Skin of body (tissue), 2 donors: ENCODE data around the gene ATXN7L3B. TPM values are rescaled to one million over a fixed set of nuclear protein-coding genes. Genes with fewer than 3 reads are reported as not detected.
"Not testable (repeated sequence)": the region's sequence is repeated elsewhere in the genome, so short reads cannot be mapped to it uniquely, and the experiment has no call there.

ENCODE experiments used
- DNase-seq: peaks from one replicate; lab custom pipeline; 2025; lab: John Stamatoyannopoulos, UW
- total RNA-seq: library from RNA; depleted of rRNA; stranded (reverse); fragments of >200 nt; gene quantifications from one replicate; pipeline ENCODE4 v1.2.3, GENCODE V29; 2014

The ATXN7L3B gene, protein sequence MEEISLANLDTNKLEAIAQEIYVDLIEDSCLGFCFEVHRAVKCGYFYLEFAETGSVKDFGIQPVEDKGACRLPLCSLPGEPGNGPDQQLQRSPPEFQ
- total RNA-seq: 26.6 TPM

DNA sequence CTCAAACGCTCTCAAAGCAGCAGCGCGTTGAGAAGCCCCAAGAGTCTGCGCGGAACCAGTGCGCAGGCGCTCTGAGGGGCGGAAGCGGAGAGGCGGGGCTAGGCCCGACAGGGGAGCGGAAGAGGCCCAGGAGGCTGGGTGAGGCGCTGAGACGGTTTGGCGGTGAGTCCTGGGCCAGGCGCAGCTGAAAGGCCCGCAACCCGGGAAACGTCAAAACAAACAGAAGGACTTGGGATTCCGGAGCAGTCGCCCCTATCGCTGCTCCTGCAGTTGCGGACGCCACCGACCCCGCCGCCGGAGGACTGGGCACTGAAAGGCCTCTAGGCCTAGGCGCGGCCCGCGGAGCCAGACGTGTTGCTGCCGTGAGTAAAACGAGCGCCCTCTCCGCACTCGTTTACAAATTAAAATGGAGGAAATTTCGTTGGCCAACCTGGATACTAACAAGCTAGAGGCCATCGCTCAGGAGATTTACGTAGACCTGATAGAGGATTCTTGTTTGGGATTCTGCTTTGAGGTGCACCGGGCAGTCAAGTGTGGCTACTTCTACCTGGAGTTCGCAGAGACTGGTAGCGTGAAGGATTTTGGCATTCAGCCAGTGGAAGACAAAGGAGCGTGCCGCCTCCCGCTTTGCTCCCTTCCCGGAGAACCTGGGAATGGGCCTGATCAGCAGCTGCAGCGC lies at the start of gene ATXN7L3B:
ATXN7L3B (plus strand) TSS at position 129 of the 679 bp plus-strand sequence; CDS start at position 407, 278 bp downstream.
- DNase-seq: peak; percentile 93

DNA sequence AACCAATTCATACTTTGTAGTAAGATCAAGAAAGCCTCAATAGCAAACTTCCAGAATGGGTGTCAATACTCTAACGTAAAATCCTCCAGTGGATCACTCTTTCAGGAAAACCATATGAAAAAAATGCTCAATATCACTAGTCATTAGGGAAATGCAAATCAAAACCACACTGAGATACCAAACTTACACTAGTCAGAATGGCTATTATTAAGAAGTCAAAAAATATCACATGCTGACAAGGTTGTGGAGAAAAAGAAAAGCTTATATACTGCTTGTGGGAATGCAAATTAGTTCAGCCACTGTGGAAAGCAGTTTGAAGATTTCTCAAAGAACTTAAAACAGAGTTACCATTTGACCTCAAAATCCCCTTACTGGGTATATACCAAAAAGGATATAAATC lies 49.5 kb upstream of the ATXN7L3B start:
- DNase-seq: no peak

DNA sequence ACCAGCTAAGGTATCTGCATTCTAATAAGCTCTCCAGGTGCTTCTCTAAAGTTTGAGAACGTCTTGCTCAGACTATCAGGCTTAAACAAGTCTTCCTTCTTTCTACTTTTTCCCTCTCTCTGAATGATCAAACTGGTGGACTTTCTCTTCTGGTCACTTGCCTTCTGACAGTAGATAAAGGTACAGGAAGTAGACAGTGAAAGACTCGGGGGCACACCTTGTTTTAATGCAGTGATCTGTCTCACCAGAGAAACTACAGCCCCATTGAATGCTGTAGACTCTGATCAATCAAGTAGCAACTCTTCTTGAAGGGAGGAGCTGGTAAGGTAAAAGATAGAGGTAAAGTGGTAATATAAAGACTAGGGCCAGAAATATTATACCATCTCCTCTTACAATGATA lies 48.1 kb upstream of the ATXN7L3B start:
- no peak for DNase-seq

DNA sequence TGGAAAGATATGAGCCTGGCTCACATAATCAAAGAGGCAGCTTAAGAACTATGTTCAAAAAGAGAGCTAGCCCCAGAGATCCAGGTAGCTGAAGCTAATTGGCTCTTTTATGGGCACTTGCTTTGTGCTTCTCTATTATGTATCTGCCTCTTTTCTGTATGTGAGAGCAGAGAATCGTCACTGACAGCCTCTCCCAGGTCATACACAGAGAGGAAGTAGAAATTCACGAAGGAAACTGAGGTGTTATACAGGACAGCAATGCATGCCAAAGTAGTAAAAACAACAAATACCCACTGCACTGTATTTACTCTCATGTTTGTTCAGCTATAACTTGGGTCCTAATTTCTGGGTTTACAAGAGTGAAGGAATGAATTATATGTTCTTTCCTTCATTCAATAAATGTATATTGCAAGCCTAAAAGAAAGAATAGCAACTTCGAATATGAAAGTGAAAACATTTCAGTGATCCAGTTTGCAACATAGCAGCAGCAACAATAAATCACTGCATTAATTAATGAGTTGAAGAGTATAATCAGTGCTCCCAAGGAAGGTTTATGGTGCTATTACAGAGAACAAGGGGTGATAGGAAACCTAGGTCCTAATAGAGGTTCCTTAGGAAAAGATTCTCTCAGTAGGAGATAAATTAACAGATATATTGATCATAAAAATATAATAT lies 47.1 kb upstream of the ATXN7L3B start:
- no peak for DNase-seq

DNA sequence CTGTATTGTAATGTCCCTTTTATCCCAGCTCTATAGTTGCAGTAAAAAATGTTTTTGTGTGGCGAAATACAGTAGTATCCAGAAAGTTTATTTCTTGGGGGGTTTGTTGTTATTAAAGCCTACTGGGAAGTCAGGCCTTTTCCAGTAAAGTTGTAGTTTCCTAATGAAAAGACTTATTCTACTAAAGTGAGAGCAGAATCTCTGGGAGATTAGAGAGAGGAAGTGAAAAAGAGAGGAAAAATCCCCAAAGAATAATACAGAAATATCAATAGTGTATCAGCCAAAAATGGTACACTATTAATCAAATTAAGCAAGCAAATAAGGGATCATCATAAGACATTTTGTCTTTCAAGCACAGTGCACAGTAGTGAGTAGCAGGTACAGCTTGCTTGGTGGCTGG lies 46.3 kb upstream of the ATXN7L3B start:
- no peak for DNase-seq

DNA sequence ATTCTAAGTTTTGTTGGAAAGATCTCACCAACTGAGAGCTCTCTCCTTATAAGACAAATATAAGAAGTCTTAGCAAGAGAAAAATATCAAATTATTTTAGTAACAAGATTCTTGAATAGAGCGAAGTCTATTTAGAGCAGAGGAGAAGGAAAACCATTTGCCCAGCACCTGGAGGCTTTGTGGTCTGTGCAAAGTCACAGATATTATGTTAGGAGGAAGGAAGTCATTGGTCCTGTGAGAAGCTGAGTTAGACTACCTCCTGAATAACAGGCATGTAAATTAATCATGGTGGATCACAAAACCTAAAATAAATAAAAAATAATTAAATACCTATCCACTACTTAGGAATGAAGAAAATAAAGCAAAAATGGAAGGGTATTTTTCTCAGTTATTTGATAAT lies 38.4 kb upstream of the ATXN7L3B start:
- DNase-seq: no peak

DNA sequence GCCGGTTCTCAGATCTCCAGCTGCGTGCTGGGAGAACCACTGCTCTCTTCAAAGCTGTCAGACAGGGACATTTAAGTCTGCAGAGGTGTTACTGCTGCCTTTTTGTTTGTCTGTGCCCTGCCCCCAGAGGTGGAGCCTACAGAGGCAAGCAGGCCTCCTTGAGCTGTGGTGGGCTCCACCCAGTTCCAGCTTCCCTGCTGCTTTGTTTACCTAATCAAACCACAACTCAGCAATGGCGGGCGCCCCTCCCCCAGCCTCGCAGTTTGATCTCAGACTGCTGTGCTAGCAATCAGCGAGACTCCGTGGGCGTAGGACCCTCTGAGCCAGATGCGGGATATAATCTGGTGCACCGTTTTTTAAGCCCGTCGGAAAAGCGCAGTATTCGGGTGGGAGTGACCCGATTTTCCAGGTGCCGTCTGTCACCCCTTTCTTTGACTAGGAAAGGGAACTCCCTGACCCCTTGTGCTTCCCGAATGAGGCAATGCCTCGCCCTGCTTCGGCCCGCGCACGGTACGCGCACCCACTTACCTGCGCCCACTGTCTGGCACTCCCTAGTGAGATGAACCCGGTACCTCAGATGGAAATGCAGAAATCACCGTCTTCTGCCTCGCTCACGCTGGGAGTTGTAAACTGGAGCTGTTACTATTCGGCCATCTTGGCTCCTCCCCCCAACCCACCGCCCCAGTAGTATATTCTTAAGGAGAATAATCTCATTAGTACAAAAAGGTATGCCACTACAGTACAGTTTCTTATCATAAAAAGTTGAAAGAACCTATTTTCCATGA lies 28.6 kb upstream of the ATXN7L3B start:
- DNase-seq: not testable (repeated sequence)

DNA sequence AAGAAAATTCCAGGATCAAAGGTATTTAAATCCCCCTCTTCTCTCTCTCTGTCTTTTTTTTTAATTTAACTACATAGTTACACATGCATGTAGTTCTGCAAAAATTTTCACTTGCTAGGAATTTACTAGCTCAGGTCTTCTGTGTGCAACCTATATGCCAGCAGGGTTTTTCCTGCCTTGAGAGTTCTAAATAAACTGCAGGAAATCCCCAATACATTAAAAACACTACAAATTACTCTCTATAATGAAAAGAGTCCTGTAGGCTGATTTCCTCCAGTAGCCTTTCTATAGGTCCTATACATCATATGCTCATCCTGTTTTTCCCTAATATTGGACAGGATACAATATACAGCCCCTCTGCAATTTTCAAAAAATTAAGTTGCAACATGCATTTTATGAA lies 27.7 kb upstream of the ATXN7L3B start:
- DNase-seq: no peak

DNA sequence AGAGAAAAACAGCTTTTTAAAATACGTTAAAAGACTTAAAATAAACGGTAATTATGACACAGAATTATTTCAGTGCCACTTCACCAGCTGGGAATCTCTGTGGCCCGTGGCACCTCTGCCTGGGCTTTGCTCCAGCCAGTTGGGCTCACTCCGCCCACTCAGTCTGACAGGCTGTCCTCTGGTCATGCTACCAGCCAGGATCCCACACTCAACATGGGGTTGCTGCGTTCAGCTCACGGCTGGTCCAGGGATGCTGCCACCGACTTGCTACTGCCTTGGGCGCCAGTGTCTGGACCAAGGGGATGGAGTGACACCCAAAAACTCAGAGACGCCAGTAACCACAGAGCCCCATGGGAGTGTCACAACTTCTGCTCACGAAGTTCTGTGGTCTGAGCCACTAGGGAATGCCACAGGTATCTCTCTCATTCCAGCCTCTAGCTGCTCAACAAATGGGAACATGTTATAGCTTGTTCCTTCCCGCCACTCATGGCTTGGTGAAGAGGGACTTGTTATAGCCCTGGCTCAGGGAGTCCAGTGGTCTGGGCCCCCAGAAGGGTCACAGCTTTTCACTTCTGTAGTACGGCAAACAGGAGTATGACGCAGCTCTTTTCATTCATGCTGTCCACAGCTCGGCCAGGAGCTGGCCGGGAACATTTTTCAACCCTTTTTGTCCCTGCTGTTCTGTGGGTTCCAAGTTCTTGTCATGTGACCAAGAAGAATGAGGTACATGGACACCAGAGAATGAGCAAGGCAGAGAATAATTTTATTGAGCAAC lies 23.4 kb upstream of the ATXN7L3B start:
- no peak for DNase-seq

DNA sequence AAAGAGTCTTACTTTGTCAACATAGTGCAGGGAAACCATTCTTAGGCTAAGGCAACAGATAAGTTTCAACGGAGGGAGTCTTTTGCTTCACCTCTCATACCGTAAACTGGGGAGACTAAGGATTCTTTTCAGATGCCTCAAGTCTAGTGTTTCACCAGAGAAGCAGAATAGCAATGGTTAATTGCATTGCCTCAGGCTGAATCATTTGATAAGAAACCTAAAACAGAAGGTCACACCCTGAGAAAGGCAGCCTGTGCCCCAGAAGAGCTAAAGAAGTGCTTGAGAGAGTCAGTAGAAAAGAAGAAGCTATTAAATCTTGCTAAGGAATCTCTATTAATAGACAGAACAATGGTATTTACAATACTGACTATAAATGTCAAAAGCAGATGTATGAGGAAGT lies 21.8 kb upstream of the ATXN7L3B start:
- DNase-seq: no peak

DNA sequence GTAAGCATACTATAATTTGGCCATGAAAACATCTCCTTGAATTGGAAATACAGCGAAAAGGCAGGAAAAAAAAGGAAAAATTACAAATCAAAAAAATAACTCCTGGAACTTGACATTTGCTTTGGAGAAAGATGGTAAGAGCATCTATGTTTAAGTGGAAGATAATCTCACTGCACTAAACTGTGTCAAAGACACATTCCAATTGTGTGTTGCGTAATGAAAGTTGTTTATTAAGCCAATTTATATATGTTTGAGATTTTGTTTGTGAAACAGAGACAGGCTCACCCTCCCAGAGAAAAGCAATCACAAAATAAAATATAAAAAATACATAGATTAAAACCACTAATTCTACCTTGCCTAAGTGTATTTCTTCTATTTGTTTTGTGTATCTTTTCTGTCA lies 11.1 kb upstream of the ATXN7L3B start:
- no peak for DNase-seq

DNA sequence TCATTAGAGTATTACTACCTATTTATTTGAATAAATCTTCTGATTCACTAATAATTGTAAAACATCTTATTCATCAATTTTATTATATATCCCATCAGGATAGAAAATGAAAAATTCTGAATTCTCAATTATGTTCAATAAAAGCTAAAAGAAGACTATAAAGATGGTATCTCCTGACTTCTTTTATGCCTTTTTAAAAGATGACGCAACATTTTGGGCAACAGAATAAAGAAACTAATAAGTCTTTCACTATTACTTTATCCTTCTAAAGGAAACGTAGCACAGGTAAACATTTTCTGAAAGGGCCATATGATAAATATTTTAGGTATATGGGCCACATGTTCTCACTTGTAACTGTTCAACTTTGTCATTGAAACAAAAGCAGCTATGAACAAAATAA lies 10.1 kb upstream of the ATXN7L3B start:
- DNase-seq: no peak

DNA sequence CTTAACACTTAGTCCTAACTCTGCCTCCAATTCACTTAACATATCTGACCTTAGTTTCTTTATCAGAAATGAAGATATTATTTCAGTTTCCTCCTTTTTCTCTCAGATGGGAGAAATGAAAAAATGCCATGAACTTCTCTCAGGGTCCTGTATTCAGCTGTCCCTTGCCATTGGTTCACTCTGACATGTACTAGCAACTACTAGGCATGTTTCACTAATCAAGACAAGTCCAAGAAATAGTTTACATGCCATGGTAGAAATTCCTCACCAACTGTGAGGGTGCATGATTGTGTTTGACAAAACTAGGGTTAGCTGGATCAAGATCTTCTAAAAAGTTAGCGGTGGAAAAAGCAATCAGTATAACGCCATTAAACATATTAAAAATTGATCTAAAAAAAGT lies 7.0 kb upstream of the ATXN7L3B start:
- no peak for DNase-seq

DNA sequence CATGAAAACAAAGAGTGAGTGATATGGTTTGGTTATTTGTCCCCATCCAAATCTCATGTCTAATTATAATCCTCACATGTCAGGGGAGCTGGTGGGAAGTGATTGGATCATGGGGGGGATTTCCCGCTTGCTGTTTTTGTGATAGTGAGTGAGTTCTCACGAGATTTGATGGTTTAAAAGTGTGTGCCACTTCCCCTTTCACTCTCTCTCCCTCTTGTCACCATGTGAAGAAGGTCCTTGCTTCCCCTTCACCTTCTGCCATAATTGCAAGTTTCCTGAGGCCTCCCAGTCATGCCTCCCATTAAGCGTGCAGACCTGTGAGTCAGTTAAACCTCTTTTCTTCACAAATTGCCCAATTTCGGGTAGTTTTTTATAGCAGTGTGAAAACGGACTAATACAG lies 2.1 kb upstream of the ATXN7L3B start:
- DNase-seq: no peak

DNA sequence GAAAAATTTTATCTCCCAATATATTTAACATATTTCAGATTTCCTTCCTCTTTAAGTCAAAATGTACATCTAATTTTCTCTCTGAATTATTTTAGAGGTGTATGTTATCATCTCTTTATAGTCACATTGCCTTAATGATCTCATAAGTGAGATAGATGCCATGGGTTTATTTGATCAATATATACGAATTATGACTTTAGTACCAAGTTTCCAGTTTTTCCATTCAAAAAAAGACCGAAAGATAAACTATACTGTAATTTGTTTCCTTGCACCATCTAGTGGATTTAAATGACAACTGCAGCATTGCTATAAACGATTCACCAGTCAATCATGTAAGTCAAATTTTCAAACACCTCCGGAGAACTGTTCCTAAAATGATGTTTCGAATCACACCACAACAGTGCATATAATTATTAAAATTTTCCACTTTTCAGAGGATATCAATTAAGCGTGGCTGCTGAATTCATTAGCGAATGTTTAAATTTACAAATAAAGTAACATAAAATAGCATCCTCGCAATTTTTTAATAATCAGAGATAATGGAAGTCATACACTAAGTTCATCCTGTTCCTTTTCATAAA lies 419 bp upstream of the ATXN7L3B start:
- peak; percentile 60 for DNase-seq

DNA sequence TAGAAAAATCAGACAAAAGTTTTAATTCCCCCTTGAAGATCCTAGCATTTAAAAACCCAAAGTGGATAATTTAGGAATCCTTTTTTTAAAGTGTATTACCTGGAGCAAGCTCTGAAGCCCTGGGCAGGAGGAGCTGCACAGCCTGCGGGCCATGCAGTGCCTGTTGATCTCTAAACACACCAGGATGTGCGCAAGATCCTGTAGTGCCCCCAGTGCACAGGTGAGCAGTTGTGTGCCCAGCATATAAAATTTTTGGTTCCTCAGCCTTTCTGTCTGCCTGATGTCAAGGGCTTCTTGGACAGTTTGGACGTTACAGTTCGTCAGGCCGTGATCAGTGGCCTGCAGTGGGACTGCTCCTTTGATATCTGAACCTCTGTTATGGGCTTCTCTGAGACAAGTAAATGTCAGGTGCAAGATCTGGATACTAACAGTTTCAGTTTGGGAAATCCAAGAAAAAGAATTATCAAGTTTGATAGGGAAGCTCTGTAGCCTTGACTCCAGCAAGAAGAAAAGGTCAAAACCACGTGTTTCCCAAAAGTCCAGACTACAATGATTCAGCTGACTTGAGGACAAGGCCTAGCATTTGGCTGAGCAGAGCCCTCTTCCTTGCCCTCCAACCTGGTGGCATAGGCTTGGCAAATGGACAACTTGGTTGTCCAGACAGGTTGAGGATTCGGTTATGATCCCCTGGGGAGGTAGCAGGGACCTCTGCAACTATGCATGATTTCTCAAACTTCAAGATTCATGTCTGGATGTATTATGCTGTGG lies 1.0 kb downstream of the ATXN7L3B start:
- DNase-seq: no peak

DNA sequence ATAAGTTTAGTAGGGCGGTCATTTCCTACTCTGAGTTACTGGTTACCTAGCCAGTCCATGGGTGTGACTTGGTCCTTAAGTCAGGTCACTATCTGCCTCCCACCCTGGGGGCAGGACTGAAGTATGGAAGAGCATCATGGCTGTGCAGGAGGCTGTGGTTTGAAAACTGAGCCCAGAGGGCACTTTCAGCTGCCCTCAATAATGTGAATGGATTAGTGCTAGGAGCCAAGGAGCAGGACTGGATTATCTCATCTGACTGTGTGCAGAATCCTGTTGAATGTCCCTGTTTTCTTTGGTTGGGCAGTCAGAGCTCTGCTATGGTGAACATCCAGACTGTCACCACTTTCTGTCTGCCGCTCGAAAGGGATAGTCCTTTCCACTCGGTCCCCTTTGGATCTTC lies 1.6 kb downstream of the ATXN7L3B start:
- DNase-seq: no peak

DNA sequence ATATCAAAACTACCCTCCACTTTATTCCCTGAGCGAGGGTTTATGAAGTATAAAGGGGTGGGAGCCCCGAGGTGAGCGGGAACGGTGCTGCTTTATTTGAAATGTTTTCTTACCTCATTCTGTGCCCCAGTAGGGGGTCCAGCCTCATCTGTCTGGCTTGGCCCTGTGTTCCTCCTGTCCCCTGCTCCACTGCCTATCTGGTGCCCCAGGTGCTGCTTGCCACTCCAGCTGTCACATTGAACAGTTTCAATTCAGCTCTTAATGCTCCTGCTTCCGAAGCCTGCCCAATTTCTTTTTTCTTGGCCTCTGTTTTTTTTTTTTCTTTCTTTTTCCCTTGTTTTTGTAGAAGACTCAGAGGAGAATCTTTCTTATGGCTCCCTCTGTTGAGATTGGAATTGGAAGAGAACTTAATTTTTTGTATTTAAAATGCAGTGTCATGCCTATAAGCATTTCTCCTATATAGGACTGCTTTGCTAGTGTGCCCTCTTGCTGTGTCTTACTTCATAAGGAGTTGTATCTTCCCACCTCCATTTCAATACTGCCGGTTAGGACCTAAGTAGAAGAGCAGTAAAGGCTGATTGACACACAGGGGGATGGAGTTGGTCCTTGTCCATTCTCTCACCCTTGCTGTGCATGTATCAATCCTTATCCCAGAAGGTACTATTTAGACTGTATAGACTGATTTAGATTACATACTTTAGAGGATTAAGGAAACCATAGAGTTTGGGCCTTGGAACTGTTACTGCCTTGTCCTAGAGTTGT lies 2.3 kb downstream of the ATXN7L3B start:
- DNase-seq: no peak

DNA sequence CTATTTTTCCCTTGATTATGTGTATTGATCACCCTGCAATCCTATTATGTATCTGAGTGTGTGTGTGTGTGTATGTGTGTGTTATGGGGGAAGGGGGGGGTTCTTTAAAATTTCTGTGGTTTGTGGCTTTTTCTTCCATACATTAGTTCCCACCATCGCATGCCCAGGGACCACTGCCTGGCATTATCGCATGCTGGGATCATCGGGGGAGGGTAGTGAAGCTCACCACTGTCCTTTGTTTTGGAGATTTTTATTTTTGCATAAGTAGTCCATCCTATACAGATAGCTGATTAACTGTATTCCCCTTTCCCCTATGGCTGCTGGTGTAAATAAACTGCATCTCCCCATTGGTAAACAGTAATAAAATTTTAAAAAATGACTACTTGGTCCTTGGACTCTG lies 3.4 kb downstream of the ATXN7L3B start:
- no peak for DNase-seq

DNA sequence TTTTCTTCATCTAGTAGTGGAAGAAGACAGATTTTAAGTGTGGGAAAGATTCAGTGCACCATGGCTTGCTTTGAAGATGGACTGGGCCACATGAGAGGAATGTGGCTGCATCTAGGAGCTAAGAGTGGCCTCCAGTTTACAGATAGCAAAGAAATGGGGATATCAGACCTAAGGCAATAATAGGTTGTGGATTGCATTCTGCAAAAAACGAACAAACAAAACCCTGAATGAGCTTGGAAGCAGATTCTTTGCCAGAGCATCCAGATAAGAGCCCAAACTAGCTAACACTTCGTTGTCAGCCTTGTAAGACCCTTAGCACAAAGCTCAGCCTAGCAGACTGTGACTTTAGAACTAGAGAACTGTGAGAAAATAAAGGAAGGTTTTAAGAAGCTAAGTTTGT lies 9.6 kb downstream of the ATXN7L3B start:
- DNase-seq: no peak
